Measurements from ENCODE around the gene ENDOG. TPM values are rescaled to one million over a fixed set of nuclear protein-coding genes. Genes with fewer than 3 reads are reported as not detected.

Gene ENDOG
- total RNA-seq, 1 experiment from 2014 or later: 25.8 TPM

DNA sequence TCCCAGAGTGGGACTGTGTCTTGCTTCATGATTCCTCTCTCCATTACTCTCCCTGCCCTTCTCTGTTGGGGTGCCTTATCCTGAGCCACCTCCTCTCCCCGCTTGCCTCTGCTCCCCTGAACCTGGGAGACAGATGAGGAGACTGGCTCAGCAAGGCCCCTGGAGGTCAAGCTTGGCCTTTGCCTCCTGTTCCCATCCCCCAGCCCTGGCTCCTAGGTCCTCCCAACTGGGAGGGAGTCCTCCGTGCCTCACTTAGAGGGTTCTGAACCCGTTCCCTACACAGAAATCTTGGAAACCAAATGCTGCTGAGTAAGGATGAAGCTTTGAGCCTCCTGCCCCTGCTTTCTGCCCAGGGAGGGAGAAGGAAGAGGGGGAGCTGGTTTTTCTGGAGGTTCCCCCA, 9.8 kb upstream of the ENDOG start:
- CTCF ChIA-PET: interaction anchor here (0.9 to 2.3 kb wide), 2 partner anchors 10 to 135 kb away, joined by 3 to 11 read pairs; partner anchors contain the start of gene ENDOG
- no peaks in the 10 kb centered on the region for H3K27me3 Mint-ChIP-seq (ENCODE audit: low read depth)
- no peaks in the 10 kb centered on the region; the same call in 1 of the 2 replicates for H3K4me1 Mint-ChIP-seq
- POLR2A ChIA-PET: no interaction called here
- TF ChIP-seq NFE2L1 (CRISPR knock-in tag; IDR thresholded peaks at IDR 0.05) (no peak), GABPB1 (CRISPR knock-in tag; IDR thresholded peaks at IDR 0.05) (no peak), CREB1 (CRISPR knock-in tag; IDR thresholded peaks at IDR 0.05) (no peak), ZNF263 (CRISPR knock-in tag; IDR thresholded peaks at IDR 0.05; ENCODE audit: low read depth) (0 out of 2 replicates have a peak, but pooled peaks have one; percentile 14)
- TF ChIP-seq, protein P1, sequence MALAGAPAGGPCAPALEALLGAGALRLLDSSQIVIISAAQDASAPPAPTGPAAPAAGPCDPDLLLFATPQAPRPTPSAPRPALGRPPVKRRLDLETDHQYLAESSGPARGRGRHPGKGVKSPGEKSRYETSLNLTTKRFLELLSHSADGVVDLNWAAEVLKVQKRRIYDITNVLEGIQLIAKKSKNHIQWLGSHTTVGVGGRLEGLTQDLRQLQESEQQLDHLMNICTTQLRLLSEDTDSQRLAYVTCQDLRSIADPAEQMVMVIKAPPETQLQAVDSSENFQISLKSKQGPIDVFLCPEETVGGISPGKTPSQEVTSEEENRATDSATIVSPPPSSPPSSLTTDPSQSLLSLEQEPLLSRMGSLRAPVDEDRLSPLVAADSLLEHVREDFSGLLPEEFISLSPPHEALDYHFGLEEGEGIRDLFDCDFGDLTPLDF (CRISPR knock-in tag; IDR thresholded peaks at IDR 0.05): no peak
- DNase-seq (ENCODE audit: low spot score): no peak
- no peak for ATAC-seq
- no peaks in the 10 kb centered on the region for H3K9me3 Mint-ChIP-seq
- no peak overlapping the region for H3K4me3 Mint-ChIP-seq
- peaks cover 12% of the 10 kb centered on the region for H3K36me3 Mint-ChIP-seq
- H3K27ac Mint-ChIP-seq: no peak overlapping the region

DNA sequence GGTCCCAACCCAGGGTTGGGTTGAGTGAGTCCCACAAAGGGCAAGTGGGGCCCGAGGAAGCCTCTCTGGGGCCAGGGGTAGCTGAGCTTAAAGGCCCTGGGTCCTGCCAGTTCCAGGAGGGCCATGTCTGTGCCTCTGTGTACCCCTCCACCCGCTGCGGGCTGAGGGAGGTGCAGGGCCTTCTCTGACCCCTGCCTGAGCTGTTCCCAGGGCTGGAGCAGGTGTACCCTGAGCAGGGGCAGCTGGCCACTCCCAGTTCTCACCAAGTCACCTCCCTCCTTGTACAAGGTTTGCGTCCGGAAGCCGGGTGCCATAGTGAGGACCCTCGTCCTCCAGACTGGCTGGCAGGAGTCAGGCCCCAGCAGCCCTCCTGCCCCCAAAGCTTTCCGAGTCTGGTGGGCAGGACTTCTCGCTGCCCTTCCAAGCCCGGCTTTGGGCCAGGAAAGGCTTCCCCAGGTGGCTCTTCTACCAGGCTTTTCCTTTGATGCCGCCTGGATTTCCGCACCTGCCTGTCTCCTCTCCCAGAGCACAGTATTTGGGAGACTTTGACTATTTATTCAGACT, 9.2 kb upstream of the ENDOG start:
- no peaks in the 10 kb centered on the region for H3K9me3 Mint-ChIP-seq
- TF ChIP-seq CREB1 (CRISPR knock-in tag; IDR thresholded peaks at IDR 0.05) (no peak), SMAD3 (CRISPR knock-in tag; IDR thresholded peaks at IDR 0.05; ENCODE audit: borderline replicate concordance) (no peak), ESRRA (CRISPR knock-in tag; IDR thresholded peaks at IDR 0.05; ENCODE audit: borderline replicate concordance) (no peak), GABPB1 (CRISPR knock-in tag; IDR thresholded peaks at IDR 0.05) (no peak), GRHL2 (CRISPR knock-in tag; IDR thresholded peaks at IDR 0.05; ENCODE audit: insufficient replicate concordance, severe bottlenecking) (no peak), PRRX2 (CRISPR knock-in tag; IDR thresholded peaks at IDR 0.05) (no peak), TEAD4 (CRISPR knock-in tag; IDR thresholded peaks at IDR 0.05) (no peak), ZNF423 (CRISPR knock-in tag; IDR thresholded peaks at IDR 0.05) (no peak), NFATC4 (CRISPR knock-in tag; IDR thresholded peaks at IDR 0.05) (no peak), MXD4 (CRISPR knock-in tag; IDR thresholded peaks at IDR 0.05; ENCODE audit: borderline replicate concordance) (no peak), MYBL2 (CRISPR knock-in tag; IDR thresholded peaks at IDR 0.05) (no peak), KAT7 (CRISPR knock-in tag; IDR thresholded peaks at IDR 0.05; ENCODE audit: borderline replicate concordance) (no peak)
- TF ChIP-seq, protein P2, sequence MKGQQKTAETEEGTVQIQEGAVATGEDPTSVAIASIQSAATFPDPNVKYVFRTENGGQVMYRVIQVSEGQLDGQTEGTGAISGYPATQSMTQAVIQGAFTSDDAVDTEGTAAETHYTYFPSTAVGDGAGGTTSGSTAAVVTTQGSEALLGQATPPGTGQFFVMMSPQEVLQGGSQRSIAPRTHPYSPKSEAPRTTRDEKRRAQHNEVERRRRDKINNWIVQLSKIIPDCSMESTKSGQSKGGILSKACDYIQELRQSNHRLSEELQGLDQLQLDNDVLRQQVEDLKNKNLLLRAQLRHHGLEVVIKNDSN (CRISPR knock-in tag; IDR thresholded peaks at IDR 0.05): no peak
- TF ChIP-seq, protein P3, sequence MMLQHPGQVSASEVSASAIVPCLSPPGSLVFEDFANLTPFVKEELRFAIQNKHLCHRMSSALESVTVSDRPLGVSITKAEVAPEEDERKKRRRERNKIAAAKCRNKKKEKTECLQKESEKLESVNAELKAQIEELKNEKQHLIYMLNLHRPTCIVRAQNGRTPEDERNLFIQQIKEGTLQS (CRISPR knock-in tag; conservative IDR thresholded peaks at IDR 0.05): no peak
- TF ChIP-seq, protein P4, sequence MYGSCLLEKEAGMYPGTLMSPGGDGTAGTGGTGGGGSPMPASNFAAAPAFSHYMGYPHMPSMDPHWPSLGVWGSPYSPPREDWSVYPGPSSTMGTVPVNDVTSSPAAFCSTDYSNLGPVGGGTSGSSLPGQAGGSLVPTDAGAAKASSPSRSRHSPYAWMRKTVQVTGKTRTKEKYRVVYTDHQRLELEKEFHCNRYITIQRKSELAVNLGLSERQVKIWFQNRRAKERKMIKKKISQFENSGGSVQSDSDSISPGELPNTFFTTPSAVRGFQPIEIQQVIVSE (CRISPR knock-in tag; IDR thresholded peaks at IDR 0.05; ENCODE audit: borderline replicate concordance): no peak
- TF ChIP-seq, protein P5, sequence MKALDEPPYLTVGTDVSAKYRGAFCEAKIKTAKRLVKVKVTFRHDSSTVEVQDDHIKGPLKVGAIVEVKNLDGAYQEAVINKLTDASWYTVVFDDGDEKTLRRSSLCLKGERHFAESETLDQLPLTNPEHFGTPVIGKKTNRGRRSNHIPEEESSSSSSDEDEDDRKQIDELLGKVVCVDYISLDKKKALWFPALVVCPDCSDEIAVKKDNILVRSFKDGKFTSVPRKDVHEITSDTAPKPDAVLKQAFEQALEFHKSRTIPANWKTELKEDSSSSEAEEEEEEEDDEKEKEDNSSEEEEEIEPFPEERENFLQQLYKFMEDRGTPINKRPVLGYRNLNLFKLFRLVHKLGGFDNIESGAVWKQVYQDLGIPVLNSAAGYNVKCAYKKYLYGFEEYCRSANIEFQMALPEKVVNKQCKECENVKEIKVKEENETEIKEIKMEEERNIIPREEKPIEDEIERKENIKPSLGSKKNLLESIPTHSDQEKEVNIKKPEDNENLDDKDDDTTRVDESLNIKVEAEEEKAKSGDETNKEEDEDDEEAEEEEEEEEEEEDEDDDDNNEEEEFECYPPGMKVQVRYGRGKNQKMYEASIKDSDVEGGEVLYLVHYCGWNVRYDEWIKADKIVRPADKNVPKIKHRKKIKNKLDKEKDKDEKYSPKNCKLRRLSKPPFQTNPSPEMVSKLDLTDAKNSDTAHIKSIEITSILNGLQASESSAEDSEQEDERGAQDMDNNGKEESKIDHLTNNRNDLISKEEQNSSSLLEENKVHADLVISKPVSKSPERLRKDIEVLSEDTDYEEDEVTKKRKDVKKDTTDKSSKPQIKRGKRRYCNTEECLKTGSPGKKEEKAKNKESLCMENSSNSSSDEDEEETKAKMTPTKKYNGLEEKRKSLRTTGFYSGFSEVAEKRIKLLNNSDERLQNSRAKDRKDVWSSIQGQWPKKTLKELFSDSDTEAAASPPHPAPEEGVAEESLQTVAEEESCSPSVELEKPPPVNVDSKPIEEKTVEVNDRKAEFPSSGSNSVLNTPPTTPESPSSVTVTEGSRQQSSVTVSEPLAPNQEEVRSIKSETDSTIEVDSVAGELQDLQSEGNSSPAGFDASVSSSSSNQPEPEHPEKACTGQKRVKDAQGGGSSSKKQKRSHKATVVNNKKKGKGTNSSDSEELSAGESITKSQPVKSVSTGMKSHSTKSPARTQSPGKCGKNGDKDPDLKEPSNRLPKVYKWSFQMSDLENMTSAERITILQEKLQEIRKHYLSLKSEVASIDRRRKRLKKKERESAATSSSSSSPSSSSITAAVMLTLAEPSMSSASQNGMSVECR (CRISPR knock-in tag; IDR thresholded peaks at IDR 0.05; ENCODE audit: borderline replicate concordance): no peak
- TF ChIP-seq, protein P6, sequence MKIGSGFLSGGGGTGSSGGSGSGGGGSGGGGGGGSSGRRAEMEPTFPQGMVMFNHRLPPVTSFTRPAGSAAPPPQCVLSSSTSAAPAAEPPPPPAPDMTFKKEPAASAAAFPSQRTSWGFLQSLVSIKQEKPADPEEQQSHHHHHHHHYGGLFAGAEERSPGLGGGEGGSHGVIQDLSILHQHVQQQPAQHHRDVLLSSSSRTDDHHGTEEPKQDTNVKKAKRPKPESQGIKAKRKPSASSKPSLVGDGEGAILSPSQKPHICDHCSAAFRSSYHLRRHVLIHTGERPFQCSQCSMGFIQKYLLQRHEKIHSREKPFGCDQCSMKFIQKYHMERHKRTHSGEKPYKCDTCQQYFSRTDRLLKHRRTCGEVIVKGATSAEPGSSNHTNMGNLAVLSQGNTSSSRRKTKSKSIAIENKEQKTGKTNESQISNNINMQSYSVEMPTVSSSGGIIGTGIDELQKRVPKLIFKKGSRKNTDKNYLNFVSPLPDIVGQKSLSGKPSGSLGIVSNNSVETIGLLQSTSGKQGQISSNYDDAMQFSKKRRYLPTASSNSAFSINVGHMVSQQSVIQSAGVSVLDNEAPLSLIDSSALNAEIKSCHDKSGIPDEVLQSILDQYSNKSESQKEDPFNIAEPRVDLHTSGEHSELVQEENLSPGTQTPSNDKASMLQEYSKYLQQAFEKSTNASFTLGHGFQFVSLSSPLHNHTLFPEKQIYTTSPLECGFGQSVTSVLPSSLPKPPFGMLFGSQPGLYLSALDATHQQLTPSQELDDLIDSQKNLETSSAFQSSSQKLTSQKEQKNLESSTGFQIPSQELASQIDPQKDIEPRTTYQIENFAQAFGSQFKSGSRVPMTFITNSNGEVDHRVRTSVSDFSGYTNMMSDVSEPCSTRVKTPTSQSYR (CRISPR knock-in tag; IDR thresholded peaks at IDR 0.05): no peak
- TF ChIP-seq, protein P7, sequence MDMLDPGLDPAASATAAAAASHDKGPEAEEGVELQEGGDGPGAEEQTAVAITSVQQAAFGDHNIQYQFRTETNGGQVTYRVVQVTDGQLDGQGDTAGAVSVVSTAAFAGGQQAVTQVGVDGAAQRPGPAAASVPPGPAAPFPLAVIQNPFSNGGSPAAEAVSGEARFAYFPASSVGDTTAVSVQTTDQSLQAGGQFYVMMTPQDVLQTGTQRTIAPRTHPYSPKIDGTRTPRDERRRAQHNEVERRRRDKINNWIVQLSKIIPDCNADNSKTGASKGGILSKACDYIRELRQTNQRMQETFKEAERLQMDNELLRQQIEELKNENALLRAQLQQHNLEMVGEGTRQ (CRISPR knock-in tag; IDR thresholded peaks at IDR 0.05): no peak
- TF ChIP-seq, protein P8, sequence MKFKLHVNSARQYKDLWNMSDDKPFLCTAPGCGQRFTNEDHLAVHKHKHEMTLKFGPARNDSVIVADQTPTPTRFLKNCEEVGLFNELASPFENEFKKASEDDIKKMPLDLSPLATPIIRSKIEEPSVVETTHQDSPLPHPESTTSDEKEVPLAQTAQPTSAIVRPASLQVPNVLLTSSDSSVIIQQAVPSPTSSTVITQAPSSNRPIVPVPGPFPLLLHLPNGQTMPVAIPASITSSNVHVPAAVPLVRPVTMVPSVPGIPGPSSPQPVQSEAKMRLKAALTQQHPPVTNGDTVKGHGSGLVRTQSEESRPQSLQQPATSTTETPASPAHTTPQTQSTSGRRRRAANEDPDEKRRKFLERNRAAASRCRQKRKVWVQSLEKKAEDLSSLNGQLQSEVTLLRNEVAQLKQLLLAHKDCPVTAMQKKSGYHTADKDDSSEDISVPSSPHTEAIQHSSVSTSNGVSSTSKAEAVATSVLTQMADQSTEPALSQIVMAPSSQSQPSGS (CRISPR knock-in tag; IDR thresholded peaks at IDR 0.05; ENCODE audit: borderline replicate concordance, low read depth): no peak

More for the DNA sequence above, 9.2 kb upstream of the ENDOG start:
- Mint-ChIP-seq H3K27me3 (ENCODE audit: low read depth) (no peaks in the 10 kb centered on the region), H3K4me3 (no peak overlapping the region), H3K27ac (no peak overlapping the region), H3K4me1 (no peaks in the 10 kb centered on the region; the same call in 1 of the 2 replicates), H3K36me3 (peaks cover 8% of the 10 kb centered on the region)
- CTCF ChIA-PET: interaction anchor here (0.9 to 2.3 kb wide), 6 partner anchors 9 to 136 kb away, joined by 3 to 13 read pairs (median 8); partner anchors contain the start of gene ENDOG
- DNase-seq (ENCODE audit: low spot score) (no peak), ATAC-seq (no peak)
- POLR2A ChIA-PET: no interaction called here

Measured in WTC11 (cell line).